NCI-H82 treated with DMSO at 0.1 percent for 48 hours (cell line): Measurements from ENCODE around the gene IFNAR2.

Experiments
- DNase-seq: peaks from one replicate; lab custom pipeline; 2025; ENCODE audit not compliant: unreplicated experiment; lab: John Stamatoyannopoulos, UW

IFNAR2 gene

DNA sequence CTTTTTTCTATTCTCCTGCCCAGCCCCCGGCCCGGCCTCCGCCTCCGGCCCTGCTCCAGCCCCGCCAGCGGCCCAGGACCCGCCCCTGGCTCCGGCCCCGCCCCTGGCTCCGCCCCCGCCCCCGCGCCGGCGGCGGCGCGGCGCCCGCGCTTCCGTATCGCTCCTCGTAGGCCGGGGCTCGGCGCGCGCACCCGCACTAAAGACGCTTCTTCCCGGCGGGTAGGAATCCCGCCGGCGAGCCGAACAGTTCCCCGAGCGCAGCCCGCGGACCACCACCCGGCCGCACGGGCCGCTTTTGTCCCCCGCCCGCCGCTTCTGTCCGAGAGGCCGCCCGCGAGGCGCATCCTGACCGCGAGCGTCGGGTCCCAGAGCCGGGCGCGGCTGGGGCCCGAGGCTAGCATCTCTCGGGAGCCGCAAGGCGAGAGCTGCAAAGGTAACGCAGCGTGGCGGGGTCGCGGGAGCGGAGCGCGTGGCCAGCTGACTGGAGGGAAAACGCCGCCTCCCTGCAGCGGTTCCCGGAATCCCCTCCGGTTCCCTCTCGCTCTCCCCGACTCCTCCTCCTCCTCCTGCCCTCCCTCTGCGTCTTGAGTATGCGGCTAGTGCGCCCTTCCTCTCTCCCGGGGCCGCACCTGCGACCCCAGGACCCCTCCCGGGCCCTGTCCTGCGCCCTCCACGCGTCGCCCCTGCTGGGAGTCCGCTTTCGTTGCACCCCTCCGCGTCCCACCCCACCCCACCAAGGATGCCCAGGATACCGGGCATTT lies at the start of gene IFNAR2:
TSS of gene IFNAR2 (plus strand) at position 155 of the 761 bp plus-strand sequence. CDS start 11,985 bp downstream, outside the sequence.
- DNase-seq: no peak

DNA sequence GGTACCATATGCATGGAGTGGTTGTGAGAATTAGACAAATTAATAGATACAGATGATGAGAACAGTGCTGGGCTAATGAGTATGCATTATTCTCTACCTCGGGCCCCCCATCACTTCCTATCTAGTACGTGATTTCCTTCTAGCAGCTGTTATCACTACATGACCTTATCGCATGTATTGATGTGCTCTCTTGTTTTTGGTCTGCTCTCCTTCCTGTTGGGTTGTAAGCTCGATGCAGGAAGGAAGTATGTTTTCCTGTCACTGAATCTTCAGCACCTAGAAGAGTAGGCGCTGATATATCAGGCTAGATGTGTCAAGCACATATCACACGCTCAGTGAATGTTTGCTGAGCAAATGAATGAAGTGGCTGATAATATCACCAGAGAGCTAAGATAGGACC lies 43.9 kb upstream of the IFNAR2 start:
- no peak for DNase-seq

DNA sequence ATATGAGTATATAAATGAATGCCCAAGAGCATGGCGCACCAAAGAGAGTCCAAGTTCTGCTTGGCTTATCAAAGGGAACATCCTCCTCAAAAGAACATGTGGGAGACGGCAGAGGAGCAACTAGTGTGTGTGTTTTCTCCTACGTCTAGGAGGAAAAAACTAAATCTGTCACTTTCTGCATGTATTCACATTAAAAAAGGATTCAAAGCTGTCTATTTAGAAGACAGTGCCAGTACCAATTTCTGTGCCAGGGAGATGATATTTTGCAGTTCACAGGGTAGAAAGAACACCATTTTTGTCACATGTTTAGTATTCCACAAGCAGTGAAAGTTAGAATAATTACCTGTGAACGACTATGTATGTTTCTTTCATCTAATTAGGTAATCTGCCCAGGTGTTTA lies 42.5 kb upstream of the IFNAR2 start:
- no peak for DNase-seq

DNA sequence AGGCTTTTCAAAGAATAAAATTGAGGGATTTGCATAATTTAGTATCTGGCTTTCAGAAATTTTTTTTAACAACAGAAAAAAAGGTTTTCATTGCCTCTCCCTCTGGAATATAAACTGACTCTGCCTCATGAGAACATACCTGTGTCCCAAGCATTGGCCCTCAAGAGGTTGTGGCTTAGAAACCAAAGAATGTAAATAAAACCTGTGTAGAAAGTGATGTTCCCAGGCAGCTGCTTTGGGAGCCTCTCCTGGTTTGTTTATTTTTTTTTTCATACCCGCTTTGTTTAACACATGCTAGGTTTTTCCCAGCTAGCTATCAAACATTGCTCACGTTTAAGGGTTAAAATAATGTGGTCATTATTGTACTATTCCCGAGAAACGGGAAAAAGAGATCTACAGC lies 40.5 kb upstream of the IFNAR2 start:
- no peak for DNase-seq

DNA sequence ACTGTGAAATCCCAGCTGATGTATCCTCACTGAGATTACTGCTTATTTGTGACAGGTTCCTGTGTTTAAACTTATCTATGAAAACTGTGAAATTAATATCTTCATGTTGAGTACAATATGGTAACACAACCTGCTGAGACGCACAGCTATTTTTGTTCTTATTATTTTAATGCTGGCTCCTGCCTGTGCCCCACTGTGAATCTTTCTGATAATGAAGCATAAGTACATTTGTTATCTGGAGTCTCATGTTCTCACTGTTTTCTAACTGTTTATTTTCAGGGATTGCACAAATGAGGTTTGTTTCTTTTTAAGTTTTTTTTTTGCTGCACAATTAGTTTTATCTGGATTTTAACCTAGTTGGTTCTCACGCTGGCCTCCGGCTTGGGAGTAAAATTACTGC lies 39.9 kb upstream of the IFNAR2 start:
- DNase-seq: no peak

DNA sequence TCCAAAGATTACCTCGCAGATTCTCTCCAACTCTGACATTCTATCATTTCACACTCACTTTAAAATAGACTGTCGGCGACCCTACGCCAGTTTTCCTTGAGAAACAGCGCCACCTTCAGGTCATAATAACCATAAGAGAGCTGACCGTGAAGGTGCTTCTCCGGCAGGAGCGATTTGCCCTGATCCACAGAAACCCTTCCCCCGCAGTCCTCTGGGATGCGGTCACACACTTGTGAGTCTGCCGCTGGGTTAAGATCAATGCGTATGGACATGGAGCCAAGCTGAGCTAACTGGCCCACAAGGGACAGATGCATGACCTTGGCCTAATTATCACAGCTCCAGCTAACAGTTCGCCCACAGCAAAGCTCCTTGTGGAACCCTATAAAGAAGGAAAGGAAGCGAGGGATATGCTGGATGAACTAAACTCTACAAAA lies 32.8 kb upstream of the IFNAR2 start:
- peak; percentile 36 for DNase-seq

DNA sequence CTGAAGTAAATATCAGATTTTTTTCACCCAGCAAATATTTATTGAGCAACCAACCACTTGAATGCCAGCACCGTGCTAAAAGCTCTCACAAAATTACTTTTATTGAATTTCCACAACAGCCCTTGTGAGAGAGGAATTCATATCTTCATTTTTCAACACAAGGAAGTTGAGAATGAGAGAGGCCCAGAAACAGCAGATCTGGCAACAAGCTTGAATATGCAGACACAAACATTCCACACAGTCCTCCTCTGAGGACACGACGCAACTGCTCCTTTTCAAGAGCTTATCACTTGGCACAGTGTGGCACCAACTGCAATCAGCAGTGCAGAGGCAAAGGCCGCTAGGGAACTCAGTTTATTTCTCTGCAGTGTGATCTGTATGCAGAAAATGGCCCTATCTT lies 32.2 kb upstream of the IFNAR2 start:
- no peak for DNase-seq

DNA sequence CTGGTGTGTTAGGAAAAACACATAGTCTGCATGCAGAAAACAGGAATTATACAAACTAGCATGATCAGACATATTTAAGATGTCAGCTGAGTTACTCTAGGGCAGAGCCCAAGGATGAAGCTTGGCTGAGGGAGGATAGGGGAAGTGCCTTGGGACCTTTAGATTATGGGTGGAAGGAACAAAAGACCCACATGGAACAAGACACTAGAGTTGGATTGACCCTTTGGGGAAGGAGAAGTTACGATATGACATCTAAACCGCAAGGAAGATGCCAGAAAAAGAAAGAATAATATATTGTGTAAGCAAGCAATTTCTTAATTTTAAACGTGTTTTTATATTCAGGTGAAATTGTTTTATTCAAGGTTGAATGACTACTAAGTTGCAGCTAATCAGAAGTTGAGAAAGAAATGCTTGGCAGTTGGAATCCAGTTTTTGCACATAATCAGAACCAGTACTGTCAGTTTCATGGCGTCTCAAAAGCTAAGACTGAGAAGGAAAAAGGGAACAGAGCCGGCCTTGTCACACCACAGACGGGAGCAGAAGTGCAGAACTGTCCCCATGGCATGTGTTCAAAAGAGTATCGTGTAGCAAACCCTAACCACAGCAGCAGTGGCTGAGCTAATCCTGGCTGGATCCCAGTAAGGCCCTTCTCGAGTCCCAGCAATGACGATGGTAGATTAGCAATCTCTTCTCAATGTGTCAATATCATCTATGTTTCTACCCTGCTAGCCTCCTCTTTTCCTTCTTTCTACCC lies 31.2 kb upstream of the IFNAR2 start:
- DNase-seq: no peak

DNA sequence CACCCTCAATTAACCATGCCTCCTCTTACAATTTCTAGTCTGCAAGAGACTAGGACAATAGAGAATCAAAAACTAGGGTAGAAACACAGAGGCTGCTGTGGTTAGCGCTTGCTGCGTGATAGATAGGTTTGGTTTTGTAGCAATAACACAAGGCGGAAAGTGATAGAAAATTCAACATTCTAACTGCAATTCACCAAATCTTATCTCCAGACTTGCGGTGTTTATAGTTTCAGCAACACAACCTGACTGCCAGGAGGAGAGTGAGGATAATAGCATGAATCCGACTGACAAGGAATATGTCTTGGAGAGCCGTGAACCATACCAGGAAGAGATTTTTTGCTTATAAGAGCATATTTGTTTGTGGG lies 30.7 kb upstream of the IFNAR2 start:
- DNase-seq: no peak

DNA sequence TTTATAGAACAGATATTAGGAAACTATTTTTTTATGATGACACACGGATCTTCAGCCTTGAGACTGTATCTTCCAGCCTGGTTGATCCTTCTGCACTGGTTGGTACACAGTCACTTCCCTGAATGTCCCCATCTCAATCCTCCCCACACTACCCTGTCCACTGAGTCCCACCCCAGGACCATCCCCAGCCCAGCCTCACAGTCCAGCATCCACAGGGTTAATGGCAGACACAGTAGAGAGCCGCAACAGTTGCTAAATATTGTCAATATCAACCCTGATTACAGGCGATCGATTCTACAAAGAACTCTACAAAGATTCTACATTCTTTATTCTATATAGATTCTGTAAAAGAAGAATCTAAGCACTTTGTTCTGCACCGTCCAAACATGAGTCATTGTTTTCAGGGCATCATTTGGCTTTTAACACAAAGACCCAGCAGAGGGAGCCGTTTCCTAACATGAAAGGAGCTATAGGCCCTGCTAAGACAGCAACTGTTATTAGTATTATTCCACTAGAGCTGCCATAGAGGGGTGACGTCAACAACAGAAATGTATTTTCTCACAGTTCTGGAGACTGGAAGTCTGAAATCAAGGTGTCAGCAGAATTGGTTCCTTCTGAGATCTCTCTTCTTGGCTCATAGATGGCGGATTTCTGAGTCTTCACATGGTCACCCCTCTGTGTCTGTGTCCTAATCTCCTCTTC lies 30.1 kb upstream of the IFNAR2 start:
- DNase-seq: peak; percentile 74

DNA sequence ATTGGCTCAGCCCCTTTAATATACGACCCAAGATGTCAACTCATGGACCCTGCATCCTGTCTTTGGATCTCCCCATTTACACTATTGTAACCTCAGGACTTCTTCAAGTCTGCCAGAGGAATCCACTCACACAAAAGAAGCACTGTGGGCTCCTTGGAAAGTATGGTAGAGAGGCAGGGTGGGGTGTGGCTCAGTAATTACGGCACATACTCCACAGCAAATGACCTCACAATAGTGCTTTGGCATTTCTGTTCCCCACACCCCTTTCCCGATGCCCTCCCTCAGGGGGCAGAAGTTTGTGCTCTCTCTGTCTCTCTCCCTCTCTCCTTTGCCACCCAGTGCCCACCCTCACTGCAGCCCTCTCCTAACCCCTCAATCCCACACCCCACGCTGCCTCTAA lies 27.8 kb upstream of the IFNAR2 start:
- no peak for DNase-seq

DNA sequence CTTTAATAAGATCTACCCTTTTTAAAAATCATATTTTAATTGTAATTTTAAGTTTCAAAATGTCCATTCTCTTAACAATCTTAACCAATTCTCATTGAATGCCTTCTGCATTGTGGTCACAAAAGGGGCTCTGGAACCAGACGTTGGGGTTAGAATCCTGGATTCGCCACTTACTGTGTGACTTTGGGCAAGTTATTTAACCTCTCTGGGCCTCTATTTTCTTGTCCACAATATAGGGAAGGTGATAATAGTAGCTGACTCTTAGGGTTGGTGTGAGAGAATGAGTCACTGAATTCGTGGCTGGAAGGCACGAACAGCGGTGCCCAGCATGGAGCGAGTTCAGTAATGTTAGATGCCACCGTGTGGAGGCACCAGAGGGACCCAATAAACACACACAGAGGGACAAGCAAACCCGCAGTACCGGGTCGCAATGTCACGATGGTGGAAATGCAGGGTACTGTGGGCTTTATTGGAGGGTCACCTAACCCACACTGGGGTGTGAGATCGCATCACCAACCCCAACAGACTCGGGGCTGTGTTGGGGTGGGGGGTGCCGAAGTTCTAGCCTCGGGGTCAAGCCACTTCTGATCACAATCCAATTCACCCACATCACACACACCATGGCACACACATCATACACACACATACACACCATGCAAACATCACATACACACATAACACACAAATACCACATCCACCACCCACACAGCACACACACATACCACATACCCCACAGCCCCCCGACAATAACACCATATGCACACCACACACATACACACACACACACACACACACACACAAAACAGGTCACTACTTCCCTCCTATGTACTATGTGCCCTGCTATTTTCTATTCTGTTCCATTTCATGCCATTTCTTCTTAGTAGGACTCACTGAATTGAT lies 27.0 kb upstream of the IFNAR2 start:
- no peak for DNase-seq

DNA sequence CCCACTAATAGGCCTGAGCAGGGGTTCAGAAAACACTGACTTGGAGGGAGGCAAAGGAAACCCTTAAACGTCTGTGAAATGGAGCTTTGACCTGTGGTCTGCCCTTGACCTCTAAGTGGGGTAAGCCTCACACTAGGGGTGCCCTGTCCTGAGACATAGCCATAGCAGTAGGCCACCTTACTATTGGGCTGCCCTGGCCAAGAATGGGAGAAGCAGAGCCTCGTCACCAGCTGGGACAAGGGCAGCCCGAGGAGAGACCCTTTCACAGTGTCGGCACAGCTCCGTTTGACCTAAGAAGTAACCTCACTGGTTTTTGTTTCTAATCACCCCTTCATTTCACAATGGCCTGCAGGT lies 26.4 kb upstream of the IFNAR2 start:
- DNase-seq: no peak

DNA sequence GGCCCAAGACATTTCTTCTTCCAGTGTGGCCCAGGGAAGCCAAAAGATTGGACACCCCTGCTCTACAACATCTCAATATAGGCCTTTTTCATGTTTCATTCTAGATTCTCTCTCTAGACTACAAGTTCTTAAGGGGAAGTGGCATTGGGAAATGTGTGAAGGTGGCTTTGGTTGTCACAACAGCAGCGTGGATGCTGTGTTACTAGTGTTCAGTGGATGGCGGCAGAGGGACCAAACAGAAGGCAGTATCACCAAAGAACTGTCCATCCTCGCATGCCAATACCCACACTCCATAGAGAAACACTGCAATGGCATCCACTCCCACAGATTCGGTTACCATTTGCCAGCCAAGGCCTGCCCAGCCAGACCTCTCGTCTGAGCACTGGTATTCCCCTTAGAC lies 24.3 kb upstream of the IFNAR2 start:
- no peak for DNase-seq

DNA sequence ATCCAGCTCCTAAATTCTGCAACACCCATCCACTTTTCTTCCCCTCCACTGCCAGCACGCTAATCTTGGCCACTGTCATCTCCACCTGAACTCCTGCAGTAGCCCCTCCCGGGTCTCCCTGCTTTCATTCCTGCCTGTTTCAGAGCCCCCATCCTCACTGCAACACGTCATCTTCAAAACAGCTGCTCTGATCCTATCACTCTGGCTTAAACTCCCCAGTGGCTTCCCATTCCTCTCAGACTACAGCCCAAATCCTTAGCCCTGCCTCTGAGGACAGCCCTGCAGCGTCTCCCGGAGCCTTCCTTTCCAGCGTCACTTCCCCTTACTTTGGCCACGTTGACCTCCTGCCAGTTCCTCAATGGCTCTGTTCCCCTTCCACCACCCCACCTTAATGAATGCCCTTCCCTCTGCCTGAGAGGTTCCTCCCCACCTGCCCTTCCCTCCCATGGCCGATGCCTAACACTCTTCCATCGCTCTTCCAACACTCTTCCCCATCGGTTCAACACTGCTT lies 22.9 kb upstream of the IFNAR2 start:
- peak; percentile 51 for DNase-seq

DNA sequence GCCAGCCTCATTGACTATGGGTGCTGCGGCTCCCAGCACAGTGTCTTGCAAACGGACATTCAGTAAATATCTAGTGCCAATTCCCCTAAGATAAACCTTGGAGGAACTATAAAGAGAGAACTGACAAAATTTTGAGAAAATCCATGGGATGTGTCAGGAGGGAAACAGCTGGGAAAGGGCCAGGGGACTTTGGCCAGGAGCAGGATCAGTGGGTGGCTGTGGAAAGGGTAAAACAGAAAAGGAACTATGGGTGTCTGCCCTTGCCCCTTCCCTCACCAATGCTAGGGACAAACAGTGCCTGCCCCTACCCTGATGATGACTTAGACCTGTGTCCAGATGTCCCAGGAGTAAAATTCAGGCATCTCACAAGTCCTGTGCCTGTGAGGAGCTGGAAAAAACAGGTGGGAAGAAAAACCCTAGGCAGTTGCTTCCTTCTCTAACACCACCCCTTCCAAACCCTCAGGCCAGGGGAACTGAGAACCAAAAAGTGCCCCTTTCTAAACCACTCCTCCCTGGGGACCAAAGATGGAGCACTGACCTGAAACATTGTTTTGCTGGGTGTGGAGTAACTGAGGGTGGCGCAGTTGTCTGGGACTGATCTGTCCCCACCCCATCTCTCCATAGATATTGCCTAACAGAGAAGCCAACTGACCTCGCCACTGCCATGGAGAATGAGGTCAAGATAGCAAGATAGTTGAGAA lies 22.1 kb upstream of the IFNAR2 start:
- no peak for DNase-seq

DNA sequence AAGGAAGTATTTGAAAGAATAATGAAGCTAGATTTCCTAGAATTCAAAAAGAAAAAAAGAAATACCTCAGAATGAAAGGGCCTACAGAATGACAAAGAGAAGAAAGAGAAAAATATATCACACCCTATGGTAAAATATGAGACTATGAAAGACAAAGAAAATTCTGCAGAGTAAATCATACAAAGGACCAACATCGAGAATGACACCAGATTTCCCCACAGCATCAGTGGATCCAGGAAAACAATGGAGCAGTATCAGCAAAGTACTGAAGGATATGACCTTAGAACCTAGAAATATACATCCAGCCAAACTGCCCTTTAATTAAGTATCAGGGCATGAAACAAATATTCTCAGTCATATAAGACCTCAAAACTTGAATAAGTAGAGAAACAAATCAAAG lies 21.2 kb upstream of the IFNAR2 start:
- no peak for DNase-seq

DNA sequence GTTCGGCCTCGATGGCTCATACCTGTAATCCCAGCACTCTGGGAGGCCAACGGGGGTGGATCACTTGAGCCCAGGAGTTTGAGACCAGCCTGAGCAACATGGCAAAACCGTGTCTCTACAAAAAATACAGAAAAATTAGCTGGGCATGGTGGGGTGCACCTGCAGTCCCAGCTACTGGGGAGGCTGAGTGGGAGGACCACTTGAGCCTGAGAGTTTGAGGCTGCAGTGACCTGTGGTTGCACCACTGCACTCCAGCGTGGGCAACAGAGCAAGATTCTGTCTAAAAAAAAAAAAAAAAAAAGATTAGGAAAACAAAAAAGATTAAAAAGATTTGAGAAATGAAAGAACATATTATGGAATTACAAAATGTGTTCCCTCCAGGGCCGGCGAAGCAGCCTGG lies 18.4 kb upstream of the IFNAR2 start:
- DNase-seq: no peak

DNA sequence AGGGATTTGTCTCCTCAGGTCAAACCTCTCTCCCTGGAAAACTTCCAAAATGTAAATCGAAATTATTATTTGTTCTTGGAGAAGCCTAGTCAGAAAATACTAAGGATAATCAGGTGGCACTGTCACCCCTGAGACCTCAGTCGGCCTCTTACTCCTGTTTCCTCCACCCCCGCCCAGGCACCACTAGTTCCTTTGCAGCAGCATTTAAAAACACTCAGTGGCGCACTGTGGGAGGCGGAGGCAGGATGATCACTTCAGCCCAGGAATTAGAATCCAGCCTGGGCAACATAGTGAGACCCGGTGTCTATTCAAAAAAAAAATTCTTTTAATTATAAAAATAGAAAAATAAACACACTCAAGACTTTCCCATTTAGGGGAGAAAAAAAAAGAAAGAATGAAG lies 18.0 kb upstream of the IFNAR2 start:
- no peak for DNase-seq

DNA sequence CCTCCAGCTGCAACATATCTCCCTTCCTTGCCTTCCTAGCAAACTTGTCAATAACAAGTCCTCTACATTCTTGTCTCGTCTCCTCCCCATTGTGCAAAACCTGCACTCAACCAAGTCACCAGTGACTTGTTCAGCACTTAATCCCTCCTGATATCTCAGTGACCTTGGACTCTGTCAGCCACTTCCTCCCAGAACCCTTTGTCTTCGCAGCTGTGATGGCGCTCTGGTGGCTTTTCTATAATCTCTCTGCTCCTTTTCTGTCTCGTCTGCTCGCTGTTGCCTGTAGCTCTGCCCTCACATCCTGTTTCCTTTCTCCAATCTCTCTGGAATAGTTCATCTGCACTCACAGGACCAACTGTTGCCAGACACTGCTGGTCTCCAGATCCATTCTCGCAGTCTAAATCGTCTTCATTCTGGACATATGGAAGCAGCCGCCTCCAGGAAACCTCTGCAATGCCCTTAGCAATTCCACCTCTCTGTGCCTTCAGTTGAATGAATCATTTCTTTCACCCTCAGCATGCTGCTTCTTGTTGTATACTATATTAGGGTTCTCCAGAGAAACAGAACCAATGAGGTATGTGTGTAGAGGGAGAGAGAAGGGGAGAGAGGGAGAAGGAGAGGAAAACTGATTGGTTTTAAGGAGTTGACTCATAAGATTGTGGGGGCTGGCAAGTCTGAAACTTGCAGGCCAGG lies 17.4 kb upstream of the IFNAR2 start:
- peak; percentile 25 for DNase-seq
